Heart left ventricle (tissue), 13 donors: ENCODE data around the gene NFE2L2.
A peak's percentile ranks its signal among the peaks of the same experiment; 100 is the strongest.

Experiments used
- POLR2A ChIP-seq, 2 donors: fragments of 450-650 bp; IDR thresholded peaks; one replicate each; pipeline ENCODE4 v1.6.1; 2017; ENCODE audit warnings: antibody characterized with exemption in 2 of 2, mild to moderate bottlenecking in 2 of 2, moderate library complexity in 2 of 2
- TF ChIP-seq, protein P1 (sequence below), 12 donors: fragments of 200-600 bp; sonication (generic) in 4 of 12; IDR thresholded peaks; one replicate each; pipeline versions ENCODE4 v1.5.0 to v1.8.0; 2018 to 2022; ENCODE audit warnings: antibody characterized with exemption in 12 of 12, mild to moderate bottlenecking in 5 of 12
- donor health status: ischemic (EF 13 %, LVEDD 7.1; RV severe dilation, severe dysfunction).
- donor health status: DM: no; HTN: yes; CAD: no.
- donor health status: DM: no; HTN: no; CAD: no.
- donor health status: ischemic (EF 25% LVEDD 6.9; RV normal size, moderate dysfunction).
- donor health status: ischemic (EF 25% LVEDD 5.7; RV mildly dilated, moderate dysfunction).
- donor health status: ischemic (EF 35%, LVEDD 5.7; RV mildly dilated, moderate dysfunction).
- donor health status: nonischemic (EF 11% LVEDD 7.7; RV severe dilation, severe dysfunction).
- donor health status: DM: yes; HTN: yes; CAD: no.
- donor health status: PGD.
- donor health status: ischemic (EF 29% LVEDD 5.4; RV normal size, mild dysfunction).
- donor health status: nonischemic (EF 23%, LVEDD 6.1; RV moderate dilation, normal function).

DNA sequence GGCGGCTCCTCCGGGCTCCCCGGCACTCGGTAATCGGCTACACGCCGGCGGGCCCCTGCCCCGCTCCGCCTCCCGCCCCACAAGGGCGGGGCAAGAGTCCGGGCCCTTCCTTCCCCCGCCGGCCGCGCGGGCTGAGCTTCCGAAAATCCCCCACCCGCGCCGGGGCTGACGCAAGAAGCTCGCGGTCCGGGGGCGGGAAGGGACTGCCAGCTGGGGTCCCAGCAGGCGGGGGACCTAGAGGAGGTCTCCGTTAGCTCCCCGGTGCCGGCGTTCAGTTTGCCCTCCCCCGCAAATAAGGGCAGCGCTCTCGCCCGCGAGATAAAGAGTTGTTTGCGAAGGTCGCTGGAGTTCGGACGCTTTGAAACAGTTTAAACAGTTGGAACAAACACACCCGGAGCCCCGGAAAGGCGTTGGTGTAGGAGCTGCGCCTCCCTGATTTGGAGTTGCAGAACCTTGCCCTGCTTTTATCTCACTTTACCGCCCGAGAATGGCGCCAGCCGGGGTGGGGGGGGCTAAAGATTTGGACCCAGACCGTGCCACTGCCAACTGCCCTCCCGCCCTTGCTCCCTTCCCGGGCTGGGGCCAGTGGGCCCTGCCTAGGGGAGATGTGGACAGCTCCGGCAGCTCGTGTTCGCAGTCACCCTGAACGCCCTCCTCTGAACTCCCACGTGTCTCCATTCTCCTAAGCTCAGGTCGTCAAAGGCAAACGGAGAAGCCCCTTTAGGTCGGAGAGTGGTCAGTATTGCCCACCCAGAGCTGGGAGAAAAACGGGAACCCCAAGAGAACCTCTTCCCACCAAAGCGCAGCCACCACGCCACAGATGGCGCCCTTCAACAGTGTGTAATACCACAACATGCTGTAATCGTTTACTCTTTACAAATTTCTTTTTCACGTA, at the start of gene NFE2L2:
- TF ChIP-seq, protein P1, sequence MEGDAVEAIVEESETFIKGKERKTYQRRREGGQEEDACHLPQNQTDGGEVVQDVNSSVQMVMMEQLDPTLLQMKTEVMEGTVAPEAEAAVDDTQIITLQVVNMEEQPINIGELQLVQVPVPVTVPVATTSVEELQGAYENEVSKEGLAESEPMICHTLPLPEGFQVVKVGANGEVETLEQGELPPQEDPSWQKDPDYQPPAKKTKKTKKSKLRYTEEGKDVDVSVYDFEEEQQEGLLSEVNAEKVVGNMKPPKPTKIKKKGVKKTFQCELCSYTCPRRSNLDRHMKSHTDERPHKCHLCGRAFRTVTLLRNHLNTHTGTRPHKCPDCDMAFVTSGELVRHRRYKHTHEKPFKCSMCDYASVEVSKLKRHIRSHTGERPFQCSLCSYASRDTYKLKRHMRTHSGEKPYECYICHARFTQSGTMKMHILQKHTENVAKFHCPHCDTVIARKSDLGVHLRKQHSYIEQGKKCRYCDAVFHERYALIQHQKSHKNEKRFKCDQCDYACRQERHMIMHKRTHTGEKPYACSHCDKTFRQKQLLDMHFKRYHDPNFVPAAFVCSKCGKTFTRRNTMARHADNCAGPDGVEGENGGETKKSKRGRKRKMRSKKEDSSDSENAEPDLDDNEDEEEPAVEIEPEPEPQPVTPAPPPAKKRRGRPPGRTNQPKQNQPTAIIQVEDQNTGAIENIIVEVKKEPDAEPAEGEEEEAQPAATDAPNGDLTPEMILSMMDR (IDR thresholded peaks at IDR 0.05) = peak in 9 of 12 donors; percentile 13 to 63 (median 38)
- TF ChIP-seq POLR2A (IDR thresholded peaks at IDR 0.05) = peak in 1 of 2 donors; percentile 92
